RCC 7860 (cell line): Measurements from ENCODE around the gene RASD2.

ENCODE experiments used
- DNase-seq: peaks from one replicate; pipeline ENCODE4 v3.0.0-alpha.2; 2015; ENCODE audit warnings: low spot score
- FAIRE-seq: peaks from 2 replicates; lab custom pipeline; 2012; peaks lifted over from hg19 to GRCh38; lab: Jason Lieb, UNC

RASD2 gene

DNA sequence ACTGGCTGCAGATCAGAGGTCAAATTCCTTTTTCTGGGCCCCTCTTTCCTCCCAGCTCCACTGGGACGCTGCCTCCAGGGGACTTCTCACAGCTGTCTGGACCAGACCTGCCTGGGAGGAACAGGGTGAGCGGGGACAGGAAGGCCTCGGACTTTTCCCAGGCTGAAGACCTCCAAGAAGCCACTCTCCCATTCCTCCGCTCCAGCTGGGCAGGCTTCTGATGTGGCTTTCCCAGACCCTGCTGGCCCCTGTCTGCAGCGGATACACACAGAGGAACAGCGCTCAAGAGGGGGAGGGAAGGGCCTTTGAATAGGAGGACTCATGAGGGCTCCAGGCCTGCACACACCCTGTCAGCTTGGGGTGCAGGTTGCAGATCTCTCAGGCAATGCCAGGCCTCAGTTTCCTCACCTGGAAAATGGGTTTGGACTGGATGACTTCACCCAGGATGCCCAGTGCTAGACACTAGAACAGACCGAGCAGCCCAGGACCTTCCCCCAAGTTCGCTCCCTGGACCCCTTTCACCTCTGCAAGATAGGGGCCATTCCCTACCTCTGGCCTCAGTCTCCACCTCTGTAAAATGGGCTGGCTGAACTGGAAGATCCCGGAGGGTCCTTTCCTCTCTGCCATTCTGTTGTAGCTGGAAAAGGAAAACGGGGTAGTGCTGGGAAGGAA, 39.9 kb downstream of the RASD2 start:
- no peak for DNase-seq
- FAIRE-seq, result no peak

DNA sequence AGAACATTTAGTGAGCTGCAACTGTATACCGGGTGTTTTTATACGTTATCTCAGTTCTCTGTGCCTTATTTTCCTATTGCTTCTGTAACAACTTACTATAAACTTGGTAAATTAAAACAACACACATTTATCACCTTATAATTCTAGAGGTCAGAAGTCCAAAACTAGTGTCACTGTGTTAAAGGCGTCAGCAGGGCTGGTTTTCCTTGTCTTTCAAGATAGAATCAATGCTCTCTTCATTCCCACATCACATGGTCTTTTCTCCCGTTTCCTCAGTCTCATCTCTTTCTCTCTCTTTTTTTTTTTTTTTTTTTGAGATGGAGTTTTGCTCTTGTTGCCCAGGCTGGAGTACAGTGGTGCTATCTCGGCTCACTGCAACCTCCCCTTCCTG, 40.4 kb downstream of the RASD2 start:
- FAIRE-seq (no peak), DNase-seq (no peak)

DNA sequence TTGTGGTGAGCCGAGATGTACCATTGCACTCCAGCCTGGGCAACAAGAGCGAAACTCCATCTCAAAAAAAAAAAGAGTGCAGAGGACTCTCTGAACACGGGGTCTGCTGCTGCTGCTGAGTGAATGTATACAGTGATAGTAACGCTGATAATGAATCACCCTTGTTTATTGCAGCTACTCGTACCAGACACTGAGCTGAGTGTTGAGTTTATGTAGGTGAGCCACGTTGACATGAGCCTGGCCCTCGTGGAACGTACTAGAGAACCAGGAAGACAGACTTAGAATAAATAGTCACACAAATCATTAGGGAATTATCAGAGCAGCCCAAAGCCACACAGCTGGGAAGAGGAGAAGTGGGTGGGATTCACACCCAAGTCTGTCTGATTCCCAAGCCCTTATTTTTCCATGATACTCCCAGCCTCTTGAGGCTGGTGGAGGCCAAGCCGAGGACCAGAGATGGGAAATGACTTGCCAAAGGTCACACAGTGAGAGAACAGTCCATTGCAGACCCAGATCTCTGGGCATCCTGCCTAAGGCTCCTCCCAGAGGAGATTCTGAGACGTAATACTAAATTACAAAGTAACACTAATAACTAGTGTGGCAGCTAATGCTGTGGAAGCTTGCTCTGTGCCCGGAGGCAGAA, 41.7 kb downstream of the RASD2 start:
- no peak for FAIRE-seq
- DNase-seq, result no peak

DNA sequence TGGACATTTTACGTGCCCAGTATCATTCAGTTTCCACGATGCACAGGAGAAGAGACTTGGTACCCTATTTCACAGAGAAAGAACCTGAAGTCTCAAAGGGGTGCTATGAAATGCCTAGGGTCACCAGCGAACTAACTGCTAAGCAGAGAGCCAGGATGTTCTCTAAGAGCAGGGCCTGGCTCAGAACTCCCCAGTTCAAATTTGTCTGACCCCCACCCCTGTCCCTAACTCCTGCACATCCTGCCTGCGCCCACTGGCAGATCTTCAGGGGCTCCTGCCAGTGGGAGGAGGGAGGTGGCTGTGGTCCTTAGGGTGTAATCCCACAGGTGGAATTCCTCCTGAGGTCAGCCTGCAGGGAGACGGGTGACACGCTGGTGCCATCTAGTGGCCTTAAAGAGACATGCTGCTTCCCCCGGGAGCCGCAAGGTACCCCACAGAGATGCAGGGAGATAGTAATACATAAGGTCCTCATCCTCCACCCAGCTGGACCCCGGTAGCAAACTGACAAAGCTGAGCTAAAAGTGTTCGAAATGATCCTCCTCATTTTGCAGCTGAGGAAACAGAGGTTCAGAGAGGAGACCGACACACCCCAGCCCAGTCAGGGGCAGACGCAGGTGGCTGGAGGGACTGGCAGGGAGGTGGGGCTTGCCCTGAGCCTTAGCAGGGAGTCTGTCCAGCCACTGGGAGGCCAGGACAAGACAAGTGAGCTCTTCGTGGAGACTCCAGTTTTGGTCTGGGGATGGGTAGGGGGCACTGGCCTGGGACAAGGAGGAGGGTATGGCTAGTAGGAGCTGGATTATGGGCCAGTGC, 42.4 kb downstream of the RASD2 start:
- DNase-seq (peak; percentile 56), FAIRE-seq (no peak)

DNA sequence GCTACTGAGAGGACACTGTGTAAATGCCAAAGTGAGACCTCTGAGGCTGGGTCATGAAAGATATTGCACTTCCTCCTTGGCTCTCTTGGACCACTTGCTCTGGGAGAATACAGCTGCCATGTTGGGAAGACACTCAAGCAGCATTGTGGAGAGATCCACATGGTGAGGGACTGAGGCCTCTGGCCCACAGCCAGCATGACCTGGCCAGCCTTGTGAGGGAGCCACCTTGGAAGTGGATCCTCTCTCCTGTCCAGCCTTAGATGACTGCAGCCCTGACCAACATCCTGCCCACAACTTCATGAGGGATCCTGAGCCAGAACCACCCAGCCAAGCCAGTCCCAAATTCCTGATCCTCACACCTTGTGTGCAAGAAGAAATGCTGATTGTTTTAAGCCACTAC, 46.1 kb downstream of the RASD2 start:
- FAIRE-seq, result no peak

DNA sequence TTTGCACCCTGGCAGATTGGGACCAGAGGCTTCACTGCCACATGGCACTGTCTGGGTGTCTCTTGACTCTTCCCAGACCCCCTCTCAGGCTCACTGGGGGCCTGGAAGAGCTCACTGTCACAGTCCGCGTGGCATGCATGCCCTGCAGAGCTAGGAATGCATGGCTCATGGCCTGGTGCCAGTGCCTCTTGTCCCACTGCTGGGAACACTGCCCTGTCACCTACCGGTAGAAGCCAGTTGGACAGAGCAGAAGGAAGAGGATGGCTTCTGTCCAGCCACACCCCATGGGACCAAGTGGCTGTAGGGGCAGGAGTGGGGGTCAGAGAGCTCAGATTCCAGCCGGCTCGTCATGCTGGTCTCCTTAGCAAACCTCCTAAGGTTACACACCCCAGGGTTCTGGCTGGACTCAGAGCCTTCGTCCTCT, 46.8 kb downstream of the RASD2 start:
- FAIRE-seq, result no peak

More for the DNA sequence above, 46.1 kb downstream of the RASD2 start:
- DNase-seq, result peak; percentile 26

DNA sequence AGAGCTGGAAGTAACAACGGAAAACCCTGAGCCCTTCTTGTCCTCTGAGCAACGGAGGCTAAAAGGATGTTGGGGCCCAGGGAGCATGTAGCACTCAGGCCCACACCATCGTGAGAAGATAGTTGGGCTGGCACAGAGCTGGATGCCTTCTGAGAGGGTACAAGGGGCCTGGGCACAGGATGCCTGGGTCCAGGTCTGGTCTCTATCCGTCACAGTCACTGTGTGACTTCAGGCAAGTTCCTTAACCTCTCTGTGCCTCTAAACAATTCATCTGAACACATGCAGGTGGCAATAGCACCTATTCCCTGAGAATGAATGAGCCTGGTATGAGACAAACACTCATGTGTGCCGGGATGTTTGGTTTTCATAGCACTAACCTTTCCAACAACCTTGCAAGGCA, 47.3 kb downstream of the RASD2 start:
- FAIRE-seq, result no peak
- no peak for DNase-seq

More for the DNA sequence above, 46.8 kb downstream of the RASD2 start:
- peak; percentile 47 for DNase-seq

DNA sequence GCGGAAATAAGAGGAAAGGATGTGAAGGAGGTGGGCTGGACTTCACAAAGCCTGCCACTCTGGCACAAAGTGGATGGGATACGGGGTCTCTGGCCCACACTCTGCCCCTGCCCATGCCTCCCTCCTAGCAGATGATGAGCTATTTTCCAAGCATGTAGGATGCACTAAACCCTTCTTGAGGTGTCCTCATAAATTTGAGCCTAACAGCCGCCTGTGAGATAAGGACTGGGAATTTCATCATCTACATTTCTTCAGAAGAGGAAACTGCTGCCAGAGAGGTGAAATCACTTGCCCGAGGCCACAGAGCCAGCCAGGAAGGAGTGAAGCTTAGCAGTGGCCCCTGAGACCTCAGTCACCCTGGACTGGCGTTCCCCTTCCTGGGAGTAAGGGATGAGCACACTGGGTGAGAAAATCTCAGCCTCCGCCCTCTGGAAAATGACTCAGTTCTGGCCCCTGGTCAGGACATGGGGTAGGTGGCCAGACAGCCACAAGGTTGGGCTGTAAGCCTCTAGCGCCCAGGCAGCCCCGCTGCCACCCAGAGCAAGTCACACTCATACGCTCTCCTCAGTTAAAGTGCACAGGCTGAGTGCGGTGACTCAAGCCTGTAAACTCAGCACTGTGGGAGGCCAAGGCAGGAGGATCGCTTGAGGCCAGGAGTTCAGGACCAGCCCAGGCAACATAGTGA, 48.6 kb downstream of the RASD2 start:
- FAIRE-seq, result peak; percentile 97
- peak; percentile 99 for DNase-seq

DNA sequence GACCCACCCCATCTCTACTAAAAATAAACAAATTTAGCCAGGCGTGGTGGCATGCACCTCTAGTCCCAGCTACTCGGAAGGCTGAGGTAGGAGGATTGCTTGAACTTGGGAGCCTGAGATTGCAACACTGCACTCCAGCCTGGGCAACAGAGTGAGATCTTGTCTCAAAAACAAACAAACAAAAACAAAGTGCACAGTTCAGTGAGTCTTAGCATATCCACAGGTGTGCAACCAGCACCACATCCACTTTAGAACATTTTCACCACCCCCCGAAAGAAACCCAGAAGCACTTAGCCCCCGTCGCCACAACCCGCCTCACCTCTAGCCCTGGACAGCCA, 49.1 kb downstream of the RASD2 start:
- DNase-seq (no peak), FAIRE-seq (no peak)

DNA sequence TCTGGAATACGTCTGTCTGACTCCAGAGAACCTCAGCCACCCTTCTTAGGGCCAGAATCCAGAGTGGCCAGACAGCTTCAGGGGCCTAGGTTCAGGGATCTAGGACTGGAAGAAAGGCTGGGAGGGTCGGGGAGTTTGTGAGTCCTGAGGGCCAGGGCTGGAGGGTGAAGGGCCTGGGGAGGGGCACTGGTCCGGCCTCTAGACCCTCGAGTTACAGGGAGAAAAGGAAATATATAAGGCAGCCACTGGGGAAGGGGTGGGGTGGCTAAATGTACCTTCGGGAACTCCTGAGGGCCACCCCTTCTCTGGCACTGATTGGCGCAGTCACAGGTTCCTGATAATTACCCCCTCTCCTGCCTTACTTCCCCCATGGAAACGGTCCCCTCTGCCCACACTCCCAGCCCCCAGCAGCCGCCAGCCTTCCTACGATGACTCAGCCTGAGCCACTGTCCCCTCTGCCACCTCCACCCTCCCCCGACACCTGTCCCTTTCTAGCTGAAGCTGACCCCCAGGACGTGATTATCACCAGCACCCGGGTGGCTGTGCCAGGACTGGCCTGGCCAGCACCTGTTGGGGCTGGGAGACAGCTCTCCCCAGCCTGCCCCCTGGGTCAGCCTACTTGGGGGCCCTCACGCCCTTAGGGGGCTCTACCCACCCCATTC, 50.1 kb downstream of the RASD2 start:
- FAIRE-seq (no peak), DNase-seq (peak; percentile 25)

DNA sequence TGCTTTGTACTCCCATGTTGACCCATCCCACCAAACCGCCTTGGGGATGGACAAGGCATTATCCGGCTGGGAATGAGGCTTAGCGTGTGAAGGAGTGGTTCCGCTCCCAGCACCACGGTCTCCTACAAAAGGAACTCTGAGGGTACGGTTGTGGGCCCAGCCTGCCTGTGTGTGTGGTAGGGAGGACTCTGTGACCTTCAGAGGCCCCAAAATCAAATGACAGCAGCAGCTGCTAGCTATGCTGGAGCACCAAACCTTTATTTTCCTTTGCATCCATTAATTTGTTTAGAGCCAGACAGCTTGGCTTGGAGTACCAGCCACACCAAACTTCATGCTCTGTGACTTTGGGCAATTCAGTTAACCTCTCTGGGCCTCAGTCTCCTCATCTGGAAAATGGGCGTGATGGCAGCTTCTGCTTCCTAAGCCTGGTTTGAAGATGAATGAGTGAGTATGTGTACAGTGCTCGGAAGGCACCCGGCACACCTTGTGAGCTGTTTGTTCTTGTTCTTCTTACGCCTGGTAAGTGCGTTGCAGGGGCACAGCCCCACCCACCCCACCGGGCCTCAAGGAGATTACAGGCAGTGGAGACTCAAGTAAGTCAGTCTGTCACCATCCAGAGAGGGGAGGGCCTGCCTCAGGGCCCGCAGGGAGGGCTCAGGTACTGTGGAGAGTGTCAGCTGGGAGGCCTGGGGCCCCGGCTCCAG, 51.2 kb downstream of the RASD2 start:
- no peak for FAIRE-seq

DNA sequence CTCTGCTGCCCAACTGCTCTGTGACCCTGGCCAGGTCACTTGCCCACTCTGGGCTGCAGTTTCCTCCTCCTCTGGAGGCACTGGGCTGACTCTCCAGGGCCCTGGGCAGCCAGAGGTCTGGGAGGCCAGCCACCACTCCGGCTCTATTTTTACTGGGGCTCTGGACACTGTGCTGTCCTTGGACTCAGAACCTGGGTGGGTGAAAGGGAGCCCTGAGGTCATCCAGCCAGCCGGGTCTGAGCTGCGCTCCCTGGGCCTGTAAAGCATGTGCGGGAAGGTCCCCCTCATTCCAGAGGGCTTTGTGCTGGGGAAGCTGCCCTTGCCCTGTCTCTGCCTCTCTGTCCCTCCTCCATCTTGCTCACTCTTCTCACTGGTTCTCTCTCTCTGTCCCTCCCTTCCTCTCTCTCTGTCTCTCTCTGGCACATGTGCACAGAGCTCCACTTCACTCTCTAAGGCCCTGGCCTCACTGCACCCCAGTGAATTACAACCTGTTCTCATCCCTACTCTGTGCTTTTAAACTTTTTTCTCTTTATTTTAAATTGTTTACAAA, 51.9 kb downstream of the RASD2 start:
- FAIRE-seq, result no peak
- no peak for DNase-seq

More for the DNA sequence above, 51.2 kb downstream of the RASD2 start:
- DNase-seq, result no peak

DNA sequence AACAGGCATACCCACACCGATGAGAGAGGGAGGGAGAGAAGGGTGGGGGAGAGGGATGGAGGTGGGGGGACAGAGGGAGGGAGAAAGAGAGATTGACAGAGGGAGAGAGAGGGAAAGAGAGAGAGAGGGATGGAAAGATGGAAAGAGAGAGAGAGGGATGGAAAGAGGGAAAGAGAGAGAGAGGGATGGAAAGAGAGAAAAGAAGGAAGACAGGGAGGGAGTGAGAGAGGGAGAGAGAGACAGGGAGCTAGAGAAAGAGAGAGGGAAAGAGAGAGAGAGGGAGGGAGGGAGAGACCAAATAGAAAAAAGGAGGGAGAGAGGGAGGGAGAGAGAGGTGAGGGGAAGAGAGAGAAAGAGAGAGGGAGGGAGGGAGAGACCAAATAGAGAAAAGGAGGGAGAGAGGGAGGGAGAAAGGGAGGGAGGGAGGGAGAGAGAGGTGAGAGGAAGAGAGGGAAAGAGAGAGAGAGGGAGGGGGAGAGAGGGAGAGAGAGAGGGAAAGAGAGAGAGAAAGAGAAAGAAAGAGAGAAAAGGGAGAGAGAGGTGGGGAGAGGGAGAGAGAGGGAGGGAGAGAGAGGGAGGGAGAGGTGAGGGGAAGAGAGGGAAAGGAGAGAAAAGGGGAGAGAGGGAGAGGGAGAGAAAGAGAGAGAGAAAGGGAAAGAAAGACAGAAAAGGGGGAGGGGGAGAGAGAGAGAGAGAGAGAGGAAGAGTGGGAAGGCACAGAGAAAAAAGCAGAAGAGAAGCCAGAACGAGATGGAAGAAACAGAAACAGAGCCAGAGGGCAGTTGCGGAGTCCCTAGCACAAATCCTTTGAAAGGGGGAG, 52.6 kb downstream of the RASD2 start:
- DNase-seq, result no peak
- no peak for FAIRE-seq

DNA sequence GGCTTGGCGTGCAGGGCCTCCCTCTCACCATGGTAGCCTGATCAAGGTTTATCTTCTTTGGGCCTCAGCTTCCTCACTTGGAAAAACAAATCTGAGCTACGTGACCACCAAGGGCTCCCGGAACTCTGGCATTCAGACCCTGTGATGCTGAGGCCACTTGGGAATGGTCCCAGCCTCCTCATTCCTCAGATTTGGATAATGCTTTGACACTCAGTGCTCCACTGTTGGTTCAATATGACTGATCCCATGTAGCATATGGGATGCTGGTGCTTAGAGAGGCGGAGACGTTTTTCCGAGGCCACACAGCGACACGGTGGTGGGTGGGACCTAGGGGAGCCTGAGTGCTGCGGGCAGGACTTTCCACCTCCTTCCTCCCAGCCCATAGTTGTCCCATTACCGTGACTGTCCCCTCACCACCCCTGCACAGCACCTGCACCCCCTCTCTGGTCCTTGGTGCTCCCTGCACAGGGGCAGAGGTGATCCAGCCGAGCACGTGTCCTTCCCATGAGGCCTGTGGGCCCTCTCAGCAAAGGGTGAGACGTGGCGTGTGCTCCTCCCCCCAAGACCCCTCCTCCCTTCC, 53.4 kb downstream of the RASD2 start:
- FAIRE-seq (no peak), DNase-seq (no peak)

DNA sequence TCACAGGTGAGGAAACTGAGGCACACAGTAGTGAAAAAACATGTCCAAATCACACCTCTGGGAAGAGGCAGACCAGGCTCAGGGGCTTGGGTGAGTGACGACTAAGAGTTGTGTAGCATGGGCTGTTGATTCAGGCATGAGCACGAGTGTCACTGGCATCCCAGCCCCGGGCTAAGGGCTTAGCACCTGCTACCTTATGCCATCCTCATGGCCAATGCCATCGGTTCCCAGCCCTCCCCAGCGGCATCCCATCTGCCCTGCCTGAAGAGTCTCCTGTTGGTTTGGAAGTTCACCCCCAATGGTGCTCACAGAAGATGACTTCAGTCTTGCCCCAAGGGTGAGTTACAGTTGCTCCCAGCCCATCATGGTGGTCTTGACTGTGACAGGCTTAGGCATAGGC, 54.1 kb downstream of the RASD2 start:
- no peak for FAIRE-seq
- DNase-seq, result no peak

DNA sequence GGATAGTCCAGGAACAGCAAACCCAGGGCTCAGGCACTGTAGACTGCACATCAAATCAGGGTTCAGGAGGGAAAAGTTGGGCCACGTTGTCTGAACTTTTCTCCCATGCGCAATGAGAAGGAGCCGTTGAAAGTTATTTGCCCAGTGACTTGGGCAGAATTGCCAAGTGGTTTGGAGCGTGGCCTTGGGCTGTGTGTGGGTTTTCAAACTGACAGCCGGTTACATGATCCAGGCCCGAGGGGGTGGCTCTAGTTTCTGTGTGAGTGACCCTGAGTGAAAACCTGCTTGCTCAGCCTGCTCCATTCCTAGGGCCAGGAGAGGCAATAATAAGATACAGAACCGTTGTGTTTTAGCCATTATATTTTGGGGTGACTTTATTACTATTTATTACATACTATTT, 56.2 kb downstream of the RASD2 start:
- DNase-seq (no peak), FAIRE-seq (no peak)

DNA sequence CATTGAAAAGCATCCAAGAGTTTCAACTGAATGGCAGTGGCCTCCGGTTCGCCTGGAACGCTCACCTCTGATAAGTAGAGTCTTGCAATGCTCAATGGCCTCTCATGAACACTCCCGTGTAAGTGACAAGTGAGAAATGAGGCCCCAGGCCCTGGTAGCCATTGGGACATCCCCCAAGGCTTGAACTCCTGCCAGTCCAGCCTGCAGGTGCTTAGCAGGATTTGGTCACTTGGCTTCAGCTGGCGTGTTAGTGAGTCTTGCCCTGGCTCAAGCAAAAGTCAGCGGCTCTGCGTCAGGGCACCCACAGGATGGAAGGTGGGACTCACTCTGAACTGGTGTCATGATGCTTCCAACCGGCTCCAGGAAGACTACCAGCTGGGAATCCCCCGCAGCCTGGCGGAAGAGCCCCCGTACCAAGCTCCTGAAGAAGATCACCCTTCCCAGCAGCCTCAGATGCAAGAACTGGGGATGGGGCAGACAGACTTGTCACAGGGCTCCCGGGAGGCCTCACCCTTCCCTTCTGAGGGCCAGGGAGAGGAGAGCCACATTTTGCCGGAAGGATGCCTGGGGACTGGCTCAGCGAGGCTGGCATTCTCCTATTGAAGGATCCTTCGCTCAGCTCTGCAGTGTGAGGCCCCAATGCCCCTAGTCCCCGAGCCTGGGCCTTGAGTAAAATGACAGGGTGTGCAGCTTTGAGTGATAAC, 57.2 kb downstream of the RASD2 start:
- DNase-seq (no peak), FAIRE-seq (no peak)

DNA sequence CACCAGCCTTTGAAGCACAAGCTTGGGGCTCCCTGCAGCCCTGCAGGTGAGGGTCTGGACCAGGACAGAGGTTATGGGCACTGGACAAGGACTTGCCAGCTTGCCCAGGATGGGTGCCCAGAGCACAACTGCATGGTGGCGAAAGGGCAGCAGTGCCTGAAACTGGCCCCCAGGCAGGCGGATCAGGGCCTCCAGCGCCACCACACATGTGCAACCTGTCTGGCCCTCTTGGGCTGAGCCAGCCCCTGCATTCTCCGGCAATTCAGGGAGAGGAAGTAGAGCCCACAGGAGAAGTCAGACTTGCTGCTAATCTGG, 57.7 kb downstream of the RASD2 start:
- FAIRE-seq, result no peak

More for the DNA sequence above, 57.7 kb downstream of the RASD2 start:
- DNase-seq, result no peak
